Nephron (organoid): Measurements from ENCODE around the gene PWWP2B.
A peak's percentile ranks its signal among the peaks of the same experiment; 100 is the strongest.

ENCODE experiments used
- H3K27ac Mint-ChIP-seq, 3 experiments: 2 replicates each; pipeline ENCODE4 v1.8.0; 2020; ENCODE audit warnings: mixed read lengths in 3 of 3, mild to moderate bottlenecking in 2 of 3, moderate library complexity in 1 of 3
- H3K27me3 Mint-ChIP-seq: 2 replicates; pipeline ENCODE4 v1.8.0; 2021; ENCODE audit warnings: low read depth, mild to moderate bottlenecking, moderate library complexity, mixed read lengths
- H3K36me3 Mint-ChIP-seq: 2 replicates; pipeline ENCODE4 v1.8.0; 2020; ENCODE audit warnings: low read depth, mixed read lengths
- H3K4me1 Mint-ChIP-seq: 2 replicates; pipeline ENCODE4 v1.8.0; 2020; ENCODE audit warnings: mixed read lengths
- H3K4me3 Mint-ChIP-seq, 3 experiments: 2 replicates each; pipeline ENCODE4 v1.8.0; 2020; ENCODE audit warnings: mild to moderate bottlenecking in 3 of 3, mixed read lengths in 3 of 3, moderate library complexity in 2 of 3
- H3K9me3 Mint-ChIP-seq: 2 replicates; pipeline ENCODE4 v1.8.0; 2020; ENCODE audit warnings: mixed read lengths
- TF ChIP-seq, protein P1 (sequence below), 3 experiments: fragments of 200-600 bp; sonication (generic); IDR thresholded peaks; one replicate each; pipeline ENCODE4 v1.5.0; 2021; ENCODE audit warnings: antibody characterized with exemption in 3 of 3; ENCODE audit not compliant: unreplicated experiment in 3 of 3

PWWP2B gene

DNA sequence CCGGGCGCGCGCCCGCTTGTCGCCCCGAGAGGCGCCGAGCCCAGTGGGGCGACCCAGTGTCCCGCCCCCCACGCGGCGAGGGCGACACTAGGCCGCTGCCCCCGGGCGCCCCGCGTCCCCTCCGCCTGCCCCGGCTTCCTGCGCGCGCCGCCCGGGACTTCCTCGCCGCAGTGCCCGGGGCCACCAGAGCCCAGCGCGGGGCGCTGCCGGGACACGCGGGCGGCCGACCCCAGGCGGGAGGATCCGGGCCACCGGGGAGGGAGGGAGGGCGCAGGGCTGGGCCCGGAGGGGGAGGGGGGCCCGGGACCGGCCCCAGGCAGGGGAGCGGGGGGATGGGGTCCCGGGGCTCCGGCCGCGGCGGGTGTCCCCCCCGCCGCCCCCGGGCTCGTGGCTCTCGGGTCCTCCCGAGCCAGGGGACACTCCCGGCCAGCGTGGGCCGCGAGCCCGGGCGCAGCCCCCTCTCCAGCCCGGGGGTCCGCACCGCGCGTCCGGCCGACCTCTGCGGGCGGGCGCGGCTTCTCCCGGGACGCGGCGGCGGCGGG lies 435 bp upstream of the PWWP2B start:
- H3K4me3 Mint-ChIP-seq: no peak overlapping the region
- TF ChIP-seq, protein P1, sequence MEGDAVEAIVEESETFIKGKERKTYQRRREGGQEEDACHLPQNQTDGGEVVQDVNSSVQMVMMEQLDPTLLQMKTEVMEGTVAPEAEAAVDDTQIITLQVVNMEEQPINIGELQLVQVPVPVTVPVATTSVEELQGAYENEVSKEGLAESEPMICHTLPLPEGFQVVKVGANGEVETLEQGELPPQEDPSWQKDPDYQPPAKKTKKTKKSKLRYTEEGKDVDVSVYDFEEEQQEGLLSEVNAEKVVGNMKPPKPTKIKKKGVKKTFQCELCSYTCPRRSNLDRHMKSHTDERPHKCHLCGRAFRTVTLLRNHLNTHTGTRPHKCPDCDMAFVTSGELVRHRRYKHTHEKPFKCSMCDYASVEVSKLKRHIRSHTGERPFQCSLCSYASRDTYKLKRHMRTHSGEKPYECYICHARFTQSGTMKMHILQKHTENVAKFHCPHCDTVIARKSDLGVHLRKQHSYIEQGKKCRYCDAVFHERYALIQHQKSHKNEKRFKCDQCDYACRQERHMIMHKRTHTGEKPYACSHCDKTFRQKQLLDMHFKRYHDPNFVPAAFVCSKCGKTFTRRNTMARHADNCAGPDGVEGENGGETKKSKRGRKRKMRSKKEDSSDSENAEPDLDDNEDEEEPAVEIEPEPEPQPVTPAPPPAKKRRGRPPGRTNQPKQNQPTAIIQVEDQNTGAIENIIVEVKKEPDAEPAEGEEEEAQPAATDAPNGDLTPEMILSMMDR (IDR thresholded peaks at IDR 0.05; ENCODE audit: unreplicated experiment in 3 of 3): peak; percentile 14 to 32 (median 18)
- no peaks in the 10 kb centered on the region for H3K36me3 Mint-ChIP-seq
- no peak overlapping the region for H3K27ac Mint-ChIP-seq
- no peaks in the 10 kb centered on the region for H3K27me3 Mint-ChIP-seq
- H3K4me1 Mint-ChIP-seq: peaks cover 11% of the 10 kb centered on the region
- peaks cover 3% of the 10 kb centered on the region for H3K9me3 Mint-ChIP-seq

DNA sequence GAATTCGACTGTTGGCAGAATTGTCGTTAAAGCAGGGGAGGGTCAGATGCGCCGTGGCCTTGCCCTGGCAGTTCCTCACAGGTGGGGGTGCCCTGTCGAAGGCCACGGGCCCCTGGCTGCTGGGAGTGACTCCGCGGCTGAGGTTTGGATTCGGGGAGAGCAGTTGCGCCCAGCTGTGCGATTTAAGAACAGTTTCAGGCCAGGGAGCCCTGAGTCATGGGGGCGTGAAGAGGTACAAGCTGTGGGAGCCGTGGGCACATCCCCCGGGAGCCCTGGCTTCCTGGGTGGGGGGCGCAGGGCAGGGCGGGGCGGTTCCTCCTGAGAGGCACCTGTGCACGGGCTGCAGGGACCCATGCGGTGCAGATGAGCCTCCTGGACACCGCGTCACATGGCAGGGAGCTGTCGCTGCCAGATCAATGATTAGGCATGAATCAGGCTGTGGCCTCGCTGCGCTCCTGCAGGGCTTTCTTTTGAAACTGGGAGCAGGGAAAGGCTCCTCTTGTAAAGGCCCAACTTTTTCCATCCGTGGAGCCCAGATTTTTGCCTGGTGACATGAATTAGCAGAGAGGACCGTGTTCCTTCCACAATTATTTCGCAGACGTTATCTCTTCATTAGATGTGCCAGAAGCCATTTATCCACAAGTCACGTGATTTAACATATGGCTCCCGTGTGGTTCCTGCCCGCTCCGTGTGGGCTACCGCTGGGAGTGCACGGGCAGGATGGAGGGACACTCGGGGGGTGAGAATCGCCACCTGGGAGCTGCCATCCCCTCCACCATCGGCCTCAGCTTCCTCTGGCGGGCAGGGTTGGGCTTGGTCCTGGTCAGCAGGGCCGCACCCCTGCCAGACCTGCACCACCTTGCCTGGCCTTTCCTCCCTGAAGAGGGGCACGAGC lies 918 bp downstream of the PWWP2B start:
- Mint-ChIP-seq H3K4me1 (peaks cover 11% of the 10 kb centered on the region), H3K27me3 (no peaks in the 10 kb centered on the region), H3K36me3 (no peaks in the 10 kb centered on the region), H3K4me3 (peak overlapping the region; percentile 89), H3K27ac (peak overlapping the region; percentile 53 to 86 (median 75)), H3K9me3 (no peaks in the 10 kb centered on the region)
- TF ChIP-seq, protein P1 (IDR thresholded peaks at IDR 0.05; ENCODE audit: unreplicated experiment in 3 of 3): no peak

DNA sequence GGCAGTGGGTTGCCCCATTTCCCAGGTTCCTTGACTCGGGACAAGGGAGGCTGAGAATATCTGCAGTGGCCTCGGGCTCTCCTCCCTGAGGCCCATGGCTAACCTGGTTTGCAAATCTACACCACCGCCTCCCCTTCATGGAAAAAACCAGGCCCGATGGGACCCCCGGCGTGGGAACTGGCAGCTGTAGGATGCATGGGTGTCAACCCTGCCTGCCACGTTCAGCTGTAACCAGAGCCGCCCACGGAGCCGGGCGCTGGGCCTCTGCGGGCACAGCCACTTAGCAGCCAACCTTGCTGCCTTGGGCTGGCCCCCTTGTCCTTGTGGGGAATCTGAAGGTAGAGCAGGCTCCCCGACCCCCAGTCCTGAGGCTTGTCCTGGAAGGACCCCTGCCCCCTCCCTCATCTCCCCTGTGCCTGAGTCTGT lies 1.6 kb downstream of the PWWP2B start:
- TF ChIP-seq, protein P1 (IDR thresholded peaks at IDR 0.05; ENCODE audit: unreplicated experiment in 3 of 3): no peak
- Mint-ChIP-seq H3K4me1 (peaks cover 14% of the 10 kb centered on the region), H3K9me3 (no peaks in the 10 kb centered on the region), H3K27ac (no peak overlapping the region), H3K27me3 (no peaks in the 10 kb centered on the region), H3K36me3 (no peaks in the 10 kb centered on the region), H3K4me3 (peak overlapping the region; percentile 68 to 89 (median 89))

DNA sequence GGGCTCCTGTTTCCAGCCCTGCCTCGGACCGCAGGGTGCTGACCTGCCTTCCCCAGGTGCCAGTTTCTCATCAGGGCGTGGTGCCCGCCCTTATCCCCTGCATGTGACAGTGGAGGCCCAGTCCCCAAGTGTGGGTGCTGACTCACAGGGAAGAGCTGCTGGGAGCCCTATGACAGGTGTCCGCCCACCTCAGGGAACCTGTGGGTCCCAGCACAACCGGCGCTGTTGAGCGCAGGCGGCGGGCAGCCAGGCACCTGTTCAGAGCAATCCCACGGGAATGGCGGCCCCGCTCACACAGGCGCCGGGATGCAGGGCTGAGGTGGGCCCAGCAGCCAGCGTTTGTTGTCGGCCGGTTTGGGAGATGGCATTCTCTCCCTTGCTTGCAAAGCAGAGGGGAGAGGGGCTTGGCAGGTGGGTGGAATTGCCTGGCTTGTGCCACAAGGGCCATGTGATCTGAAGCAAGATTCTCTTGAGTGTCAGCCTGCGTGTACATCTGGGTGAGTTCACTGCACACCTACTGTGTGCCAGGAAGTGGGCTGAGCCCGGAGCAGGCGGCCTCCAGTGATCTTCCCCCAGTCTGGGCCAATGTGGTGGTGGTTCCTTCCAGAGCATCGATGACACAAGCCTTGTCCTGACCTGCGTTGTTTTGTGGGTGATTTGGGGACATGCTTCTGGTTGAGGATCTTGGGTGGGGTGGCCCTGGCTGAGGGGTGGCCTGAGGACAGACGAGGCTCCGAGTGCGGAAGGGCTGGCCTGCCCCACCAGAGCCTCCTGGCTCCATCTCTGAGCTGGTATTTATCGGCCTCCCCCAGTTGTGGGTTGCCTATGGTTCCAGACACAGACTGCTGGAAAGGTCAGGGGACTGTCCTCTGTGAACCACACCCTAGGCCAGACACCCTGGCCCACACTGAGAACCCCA lies 2.4 kb downstream of the PWWP2B start:
- peak overlapping the region in 1 of 3 experiments; percentile 62 for H3K27ac Mint-ChIP-seq
- H3K9me3 Mint-ChIP-seq: no peaks in the 10 kb centered on the region
- H3K27me3 Mint-ChIP-seq: no peaks in the 10 kb centered on the region
- TF ChIP-seq, protein P1 (IDR thresholded peaks at IDR 0.05; ENCODE audit: unreplicated experiment in 3 of 3): no peak
- H3K4me1 Mint-ChIP-seq: peaks cover 14% of the 10 kb centered on the region
- no peaks in the 10 kb centered on the region for H3K36me3 Mint-ChIP-seq
- peak overlapping the region; percentile 47 to 72 (median 72) for H3K4me3 Mint-ChIP-seq

DNA sequence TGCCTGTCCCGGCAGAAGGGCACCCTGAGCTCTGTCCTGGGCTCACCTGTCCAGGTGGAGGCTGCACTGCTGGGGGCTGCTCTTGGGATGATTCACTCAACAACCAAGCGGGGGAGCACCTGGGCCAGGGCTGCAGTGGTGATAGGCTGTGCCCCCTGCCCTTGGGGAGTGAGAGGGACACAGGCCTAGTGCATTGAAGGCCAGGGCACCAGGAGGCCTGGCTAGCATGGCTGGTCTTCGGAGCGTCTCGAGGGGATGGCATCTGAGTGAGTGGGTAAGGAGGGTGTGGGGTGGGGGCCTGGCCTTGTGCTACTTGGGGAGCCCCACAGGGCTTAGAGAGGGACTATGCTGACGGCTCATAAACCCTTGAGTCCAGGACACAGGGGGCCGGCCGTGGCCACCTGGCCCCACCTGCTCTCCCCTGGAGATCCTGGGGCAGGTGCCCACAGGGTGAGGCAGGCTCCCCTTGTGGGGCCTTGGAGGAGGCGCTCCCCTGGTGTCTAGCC lies 3.1 kb downstream of the PWWP2B start:
- Mint-ChIP-seq H3K9me3 (no peaks in the 10 kb centered on the region), H3K27ac (no peak overlapping the region), H3K27me3 (no peaks in the 10 kb centered on the region), H3K36me3 (no peaks in the 10 kb centered on the region), H3K4me3 (peak overlapping the region in 2 of 3 experiments; percentile 4 to 38), H3K4me1 (peaks cover 9% of the 10 kb centered on the region)
- TF ChIP-seq, protein P1 (IDR thresholded peaks at IDR 0.05; ENCODE audit: unreplicated experiment in 3 of 3): no peak
